Activated naive CD4-positive, alpha-beta T cell treated with anti-CD3 and anti-CD28 coated beads, Interleukin-2, amount 50 U/mL, for 24 hours (primary cell): ENCODE measurements around the gene LAMP2.
A peak's percentile ranks its signal among the peaks of the same experiment; 100 is the strongest.
"Not testable (repeated sequence)": the region's sequence is repeated elsewhere in the genome, so short reads cannot be mapped to it uniquely, and the experiment has no call there.

Experiments
- H3K27ac Mint-ChIP-seq: one replicate; pipeline ENCODE4 v1.8.0; 2021; ENCODE audit warnings: mild to moderate bottlenecking, mixed read lengths
- H3K27me3 Mint-ChIP-seq: one replicate; pipeline ENCODE4 v1.8.0; 2021; ENCODE audit warnings: mixed read lengths
- H3K36me3 Mint-ChIP-seq: one replicate; pipeline ENCODE4 v1.8.0; 2021; ENCODE audit warnings: mixed read lengths
- H3K4me1 Mint-ChIP-seq: one replicate; pipeline ENCODE4 v1.8.0; 2021; ENCODE audit warnings: mixed read lengths
- H3K4me3 Mint-ChIP-seq: one replicate; pipeline ENCODE4 v1.8.0; 2021; ENCODE audit warnings: mild to moderate bottlenecking, mixed read lengths
- H3K9me3 Mint-ChIP-seq: one replicate; pipeline ENCODE4 v1.8.0; 2021; ENCODE audit warnings: mixed read lengths

Gene LAMP2

GRCh38 chrX:120468825-120469525 is at the start of gene LAMP2:
Gene LAMP2, minus strand, starts transcription at chrX:120469296. Its CDS starts 127 bp downstream, at chrX:120469169.
- H3K4me3 Mint-ChIP-seq = peak within 1 kb of the TSS; percentile 97
- peaks cover 31% of the 10 kb centered on the region for H3K4me1 Mint-ChIP-seq
- no peaks in the 10 kb centered on the region for H3K36me3 Mint-ChIP-seq
- H3K27me3 Mint-ChIP-seq = no peaks in the 10 kb centered on the region
- H3K9me3 Mint-ChIP-seq = no peaks in the 10 kb centered on the region
- H3K27ac Mint-ChIP-seq = peak within 1 kb of the TSS; percentile 93

- no peaks in the 10 kb centered on the region for H3K36me3 Mint-ChIP-seq
- no peaks in the 10 kb centered on the region for H3K27me3 Mint-ChIP-seq
- no peak overlapping the region for H3K27ac Mint-ChIP-seq
- no peak overlapping the region for H3K4me3 Mint-ChIP-seq
- no peaks in the 10 kb centered on the region for H3K9me3 Mint-ChIP-seq
- peaks cover 3% of the 10 kb centered on the region for H3K4me1 Mint-ChIP-seq
Measured at GRCh38 chrX:120517936-120518335, 48.8 kb upstream of the LAMP2 start.

GRCh38 chrX:120514236-120514635 is 45.1 kb upstream of the LAMP2 start:
- no peak overlapping the region for H3K27ac Mint-ChIP-seq
- H3K36me3 Mint-ChIP-seq = no peaks in the 10 kb centered on the region
- peaks cover 3% of the 10 kb centered on the region for H3K4me1 Mint-ChIP-seq
- H3K9me3 Mint-ChIP-seq = no peaks in the 10 kb centered on the region
- H3K4me3 Mint-ChIP-seq = no peak overlapping the region
- no peaks in the 10 kb centered on the region for H3K27me3 Mint-ChIP-seq

- Mint-ChIP-seq H3K27me3 (no peaks in the 10 kb centered on the region), H3K4me3 (no peak overlapping the region), H3K27ac (no peak overlapping the region), H3K4me1 (no peaks in the 10 kb centered on the region), H3K9me3 (no peaks in the 10 kb centered on the region), H3K36me3 (no peaks in the 10 kb centered on the region)
Measured at GRCh38 chrX:120512627-120513026, 43.5 kb upstream of the LAMP2 start.

- peak overlapping the region; percentile 30 for H3K27ac Mint-ChIP-seq
- H3K27me3 Mint-ChIP-seq = no peaks in the 10 kb centered on the region
- no peaks in the 10 kb centered on the region for H3K4me1 Mint-ChIP-seq
- no peak overlapping the region for H3K4me3 Mint-ChIP-seq
- H3K36me3 Mint-ChIP-seq = no peaks in the 10 kb centered on the region
- no peaks in the 10 kb centered on the region for H3K9me3 Mint-ChIP-seq
Measured at GRCh38 chrX:120512222-120512621, 43.1 kb upstream of the LAMP2 start.

- H3K27me3 Mint-ChIP-seq = no peaks in the 10 kb centered on the region
- no peaks in the 10 kb centered on the region for H3K4me1 Mint-ChIP-seq
- no peak overlapping the region for H3K4me3 Mint-ChIP-seq
- H3K9me3 Mint-ChIP-seq = no peaks in the 10 kb centered on the region
- no peak overlapping the region for H3K27ac Mint-ChIP-seq
- no peaks in the 10 kb centered on the region for H3K36me3 Mint-ChIP-seq
Measured at GRCh38 chrX:120504569-120504968, 35.5 kb upstream of the LAMP2 start.

- Mint-ChIP-seq H3K9me3 (no peaks in the 10 kb centered on the region), H3K27me3 (no peaks in the 10 kb centered on the region), H3K27ac (no peak overlapping the region), H3K4me3 (no peak overlapping the region), H3K4me1 (peaks cover 5% of the 10 kb centered on the region), H3K36me3 (no peaks in the 10 kb centered on the region)
Measured at GRCh38 chrX:120499301-120500072, 30.4 kb upstream of the LAMP2 start.

- not testable (repeated sequence) for H3K9me3 Mint-ChIP-seq, H3K36me3 Mint-ChIP-seq, H3K4me3 Mint-ChIP-seq, H3K27me3 Mint-ChIP-seq, H3K27ac Mint-ChIP-seq
- H3K4me1 Mint-ChIP-seq = peaks cover 24% of the 10 kb centered on the region
Measured at GRCh38 chrX:120490119-120490518, 21.0 kb upstream of the LAMP2 start.

- peaks cover 25% of the 10 kb centered on the region for H3K4me1 Mint-ChIP-seq
- no peaks in the 10 kb centered on the region for H3K27me3 Mint-ChIP-seq
- H3K27ac Mint-ChIP-seq = no peak overlapping the region
- H3K4me3 Mint-ChIP-seq = peak overlapping the region; percentile 19
- H3K9me3 Mint-ChIP-seq = no peaks in the 10 kb centered on the region
- no peaks in the 10 kb centered on the region for H3K36me3 Mint-ChIP-seq
Measured at GRCh38 chrX:120486786-120487185, 17.7 kb upstream of the LAMP2 start.

- Mint-ChIP-seq H3K4me3 (peak overlapping the region; percentile 83), H3K36me3 (no peaks in the 10 kb centered on the region), H3K27me3 (no peaks in the 10 kb centered on the region), H3K4me1 (peaks cover 25% of the 10 kb centered on the region), H3K9me3 (no peaks in the 10 kb centered on the region), H3K27ac (peak overlapping the region; percentile 92)
Measured at GRCh38 chrX:120485638-120486520, 16.8 kb upstream of the LAMP2 start.

GRCh38 chrX:120485315-120485637 is 16.2 kb upstream of the LAMP2 start:
- no peaks in the 10 kb centered on the region for H3K27me3 Mint-ChIP-seq
- H3K27ac Mint-ChIP-seq = peak overlapping the region; percentile 92
- peak overlapping the region; percentile 83 for H3K4me3 Mint-ChIP-seq
- no peaks in the 10 kb centered on the region for H3K36me3 Mint-ChIP-seq
- no peaks in the 10 kb centered on the region for H3K9me3 Mint-ChIP-seq
- H3K4me1 Mint-ChIP-seq = peaks cover 25% of the 10 kb centered on the region

- no peaks in the 10 kb centered on the region for H3K27me3 Mint-ChIP-seq
- no peak overlapping the region for H3K27ac Mint-ChIP-seq
- H3K36me3 Mint-ChIP-seq = no peaks in the 10 kb centered on the region
- no peaks in the 10 kb centered on the region for H3K4me1 Mint-ChIP-seq
- H3K4me3 Mint-ChIP-seq = no peak overlapping the region
- H3K9me3 Mint-ChIP-seq = no peaks in the 10 kb centered on the region
Measured at GRCh38 chrX:120477453-120477852, 8.4 kb upstream of the LAMP2 start.

GRCh38 chrX:120476714-120477113 is 7.6 kb upstream of the LAMP2 start:
- H3K27ac Mint-ChIP-seq = no peak overlapping the region
- no peaks in the 10 kb centered on the region for H3K9me3 Mint-ChIP-seq
- H3K27me3 Mint-ChIP-seq = no peaks in the 10 kb centered on the region
- H3K4me3 Mint-ChIP-seq = no peak overlapping the region
- no peaks in the 10 kb centered on the region for H3K4me1 Mint-ChIP-seq
- H3K36me3 Mint-ChIP-seq = no peaks in the 10 kb centered on the region

- H3K27me3 Mint-ChIP-seq, H3K4me1 Mint-ChIP-seq, H3K4me3 Mint-ChIP-seq, H3K27ac Mint-ChIP-seq, H3K36me3 Mint-ChIP-seq, H3K9me3 Mint-ChIP-seq: not testable (repeated sequence)
Measured at GRCh38 chrX:120475447-120475846, 6.4 kb upstream of the LAMP2 start.

GRCh38 chrX:120474085-120474484 is 5.0 kb upstream of the LAMP2 start:
- H3K9me3 Mint-ChIP-seq = no peaks in the 10 kb centered on the region
- no peaks in the 10 kb centered on the region for H3K36me3 Mint-ChIP-seq
- no peaks in the 10 kb centered on the region for H3K27me3 Mint-ChIP-seq

GRCh38 chrX:120469657-120470056 is 561 bp upstream of the LAMP2 start:
- Mint-ChIP-seq H3K4me3 (peak overlapping the region; percentile 86), H3K4me1 (peaks cover 25% of the 10 kb centered on the region)
- not testable (repeated sequence) for H3K27me3 Mint-ChIP-seq, H3K27ac Mint-ChIP-seq, H3K36me3 Mint-ChIP-seq, H3K9me3 Mint-ChIP-seq

More at GRCh38 chrX:120474085-120474484, 5.0 kb upstream of the LAMP2 start:
- no peak overlapping the region for H3K27ac Mint-ChIP-seq
- H3K4me1 Mint-ChIP-seq = peaks cover 5% of the 10 kb centered on the region
- no peak overlapping the region for H3K4me3 Mint-ChIP-seq
